Motor neuron (in vitro differentiated cells): ENCODE results near the gene SDC3. TPM values are rescaled to one million over a fixed set of nuclear protein-coding genes. Genes with fewer than 3 reads are reported as not detected.

ENCODE experiments used
- ATAC-seq, 8 experiments: fragments of 200-7000 bp; cut with Tn5 transposase; replicated peaks in 6 of 8; 2 replicates each; pipeline ENCODE4 v1.8.0; 2021; ENCODE audit warnings: mild to moderate bottlenecking in 8 of 8, moderate library complexity in 8 of 8
- H3K27ac ChIP-seq, 2 donors: fragments of 250-450 bp; sonication (Bioruptor Pico); 2 replicates each; pipeline ENCODE4 v1.9.0; 2021; ENCODE audit warnings: antibody characterized with exemption in 2 of 2, mild to moderate bottlenecking in 2 of 2, moderate library complexity in 1 of 2
- H3K4me1 ChIP-seq, 2 donors: fragments of 250-450 bp; sonication (Bioruptor Pico); replicated peaks in 1 of 2; 2 replicates each; pipeline ENCODE4 v1.6.1; 2021; ENCODE audit warnings: antibody characterized with exemption in 2 of 2, mild to moderate bottlenecking in 2 of 2, moderate library complexity in 1 of 2
- H3K4me3 ChIP-seq, 5 donors: fragments of 250-450 bp; sonication (Bioruptor Pico); 2 replicates each; pipeline ENCODE4 v1.9.0; 2021; ENCODE audit warnings: antibody characterized with exemption in 5 of 5, mild to moderate bottlenecking in 5 of 5, moderate library complexity in 4 of 5
- WGBS, 10 experiments: fragments of 450-650 bp; shearing (Covaris generic); methylation state at CpG; one replicate each; pipeline ENCODE4 v1.0.0; 2022; 5-methylcytosine and 5-hydroxymethylcytosine counted together
- in situ Hi-C, 9 experiments: fragments of 400-800 bp; cut with MboI; loops; one replicate each; pipeline ENCODE4 v1.15.0; 2021; ENCODE audit warnings: low sequenced_read_pairs in 9 of 9, low pct_unique_long_range_greater_than_20kb in 2 of 9; ENCODE audit not compliant: unreplicated experiment in 9 of 9
- total RNA-seq, 8 experiments: library from RNA; unstranded; fragments of 300-600 nt; gene quantifications; 2 replicates each; pipeline versions ENCODE4 v1.2.3 to v1.2.4, GENCODE V29; 2022

Gene SDC3
- total RNA-seq, 8 experiments from 2014 or later = 8.8 to 165 (median 76.0) TPM

DNA sequence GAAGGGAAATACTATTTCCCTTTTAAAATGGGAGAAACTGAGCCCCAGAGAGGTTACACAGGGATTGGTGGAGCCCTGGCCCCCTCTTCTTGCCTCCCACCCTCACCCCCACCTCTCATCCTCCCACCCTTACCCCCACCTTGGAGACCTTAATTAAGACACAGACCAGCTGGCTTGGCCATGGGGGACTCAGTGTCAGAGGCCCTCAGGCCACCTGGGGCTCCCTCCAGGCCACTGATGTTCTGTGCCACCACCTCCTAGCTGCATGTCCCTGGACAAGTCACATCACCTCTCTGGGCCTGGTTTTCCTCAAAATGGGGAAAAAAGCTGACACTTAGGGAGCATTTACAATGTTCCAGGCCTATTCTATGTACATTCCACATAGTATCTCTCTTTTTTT is 51.5 kb downstream of the SDC3 start:
- H3K4me3 ChIP-seq = no peak overlapping the region
- ATAC-seq = no peak
- in situ Hi-C loops = no loop called here
- peaks cover 33 to 44% of the 10 kb centered on the region in 2 donors for H3K4me1 ChIP-seq
- peak overlapping the region in 1 of 2 donors; percentile 9 for H3K27ac ChIP-seq

DNA sequence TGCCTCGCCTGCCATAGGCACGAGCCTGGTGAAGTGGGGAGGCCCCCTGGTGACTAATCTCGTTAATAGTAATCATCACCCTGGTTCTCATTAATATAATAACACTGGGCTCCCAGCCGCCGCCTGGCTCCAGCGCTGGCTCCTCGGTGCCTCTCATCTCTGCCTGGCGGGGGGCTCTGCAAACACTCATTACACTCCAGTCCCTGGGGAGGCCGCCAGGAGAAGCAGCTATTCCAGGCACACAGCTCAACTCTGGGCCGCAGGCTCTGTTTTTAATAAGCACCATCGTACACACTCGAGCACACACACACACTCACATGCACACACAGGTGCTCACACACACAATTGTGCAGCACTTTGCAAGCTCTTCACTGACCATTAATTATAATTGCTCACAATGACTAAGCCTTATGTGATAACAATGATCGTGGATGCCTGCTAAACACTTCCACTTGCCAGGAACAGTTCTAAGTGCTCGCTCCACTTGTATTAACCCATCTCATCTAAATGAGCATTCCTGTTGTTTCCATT is 52.2 kb downstream of the SDC3 start:
- peak overlapping the region in 1 of 2 donors; percentile 9 for H3K27ac ChIP-seq
- in situ Hi-C loops = no loop called here
- WGBS, 10 experiments = 0 to 60% (median 36%) methylated on average over 1 to 13 of the region's 14 CpGs; no CpG with 5 or more reads in 1 of the 10 experiments
- peaks cover 33 to 44% of the 10 kb centered on the region in 2 donors for H3K4me1 ChIP-seq
- H3K4me3 ChIP-seq = no peak overlapping the region
- peak in 5 of 8 experiments; percentile 67 to 85 (median 82) for ATAC-seq

DNA sequence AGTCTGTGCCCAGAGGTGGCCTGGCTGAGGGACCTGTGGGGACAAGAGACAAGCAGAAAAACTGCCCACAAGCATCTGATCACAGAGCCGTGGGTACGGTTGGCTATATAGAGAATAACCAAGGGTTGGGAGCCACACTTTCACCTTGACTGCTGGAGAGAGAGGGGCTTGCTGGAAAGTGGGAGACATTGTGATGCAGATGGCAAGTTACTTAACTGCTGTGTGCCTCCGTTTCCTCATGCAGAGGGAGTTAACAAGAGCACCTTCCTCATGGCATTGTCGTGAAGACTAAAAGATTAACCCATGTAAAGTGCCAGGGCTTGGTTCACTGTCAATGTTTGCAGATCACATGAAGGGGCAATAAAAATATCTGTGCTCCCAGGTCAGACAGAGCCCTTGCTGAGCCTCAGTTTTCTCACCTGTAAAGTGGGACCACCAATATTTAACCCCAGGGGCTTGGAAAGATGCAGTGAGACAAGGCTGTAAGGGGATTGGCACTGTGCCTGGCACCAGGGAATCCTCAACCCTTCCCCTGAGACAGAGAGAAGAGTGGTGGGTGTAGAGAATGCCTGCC is 52.8 kb downstream of the SDC3 start:
- H3K27ac ChIP-seq = peak overlapping the region in 1 of 2 donors; percentile 9
- peaks cover 33 to 44% of the 10 kb centered on the region in 2 donors for H3K4me1 ChIP-seq
- in situ Hi-C loops = no loop called here
- 40 to 65% (median 55%) methylated on average over 1 to 4 of the region's 4 CpGs; no CpG with 5 or more reads in 2 of the 10 experiments for WGBS, 10 experiments
- H3K4me3 ChIP-seq = no peak overlapping the region
- ATAC-seq = no peak

DNA sequence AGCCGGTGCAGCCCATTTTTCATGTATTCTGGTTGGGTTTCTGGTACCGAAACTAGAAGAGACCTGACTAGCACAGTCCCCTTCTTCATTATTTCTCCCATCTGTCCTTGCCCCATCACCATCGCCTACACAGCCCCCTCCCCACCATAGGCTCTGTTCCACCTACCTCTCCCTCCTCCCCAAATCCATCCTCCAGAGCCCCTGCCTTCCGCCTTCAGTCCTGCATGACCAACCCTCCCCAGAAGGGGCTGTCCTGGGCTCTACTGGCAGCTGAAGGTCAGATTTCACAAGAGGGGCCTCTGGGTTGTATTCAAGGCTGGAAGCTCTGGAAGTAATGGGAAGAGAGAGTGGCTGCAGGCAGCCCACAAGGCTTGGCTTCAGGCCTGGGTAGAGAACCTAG is 55.2 kb downstream of the SDC3 start:
- Histone ChIP-seq H3K4me1 (peaks cover 25 to 30% of the 10 kb centered on the region in 2 donors), H3K4me3 (no peak overlapping the region), H3K27ac (peak overlapping the region in 1 of 2 donors; percentile 2)
- no peak for ATAC-seq
- 67 to 100% (median 100%) methylated on average over 1 to 4 of the region's 4 CpGs; no CpG with 5 or more reads in 5 of the 10 experiments for WGBS, 10 experiments
- in situ Hi-C loops = no loop called here

DNA sequence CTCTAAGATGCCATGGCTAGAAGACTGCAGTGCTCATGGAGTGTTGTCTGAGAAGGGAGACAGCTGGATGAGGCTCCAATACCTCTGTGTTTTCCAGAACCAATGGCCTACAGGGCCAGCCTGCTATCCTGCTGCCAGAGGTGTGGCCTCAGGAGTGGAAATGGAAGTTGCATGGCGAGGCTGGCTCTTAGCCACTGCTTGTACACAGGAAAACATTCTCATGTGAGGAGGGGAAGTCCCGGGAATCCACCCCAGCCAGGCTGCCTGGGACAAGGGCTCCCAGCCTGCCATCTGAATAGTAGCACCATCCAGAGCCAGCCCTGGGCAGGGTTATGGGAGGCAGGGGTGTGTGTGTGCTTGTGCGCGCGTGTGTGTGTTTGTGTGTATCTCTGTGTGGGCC is 56.5 kb downstream of the SDC3 start:
- Histone ChIP-seq H3K4me3 (no peak overlapping the region), H3K4me1 (peaks cover 22 to 31% of the 10 kb centered on the region in 2 donors), H3K27ac (no peak overlapping the region)
- ATAC-seq = peak in 4 of 8 experiments; percentile 6 to 79 (median 53)
- in situ Hi-C loops = no loop called here
- WGBS, 10 experiments = 40 to 100% (median 93%) methylated on average over 1 to 4 of the region's 5 CpGs; no CpG with 5 or more reads in 5 of the 10 experiments

DNA sequence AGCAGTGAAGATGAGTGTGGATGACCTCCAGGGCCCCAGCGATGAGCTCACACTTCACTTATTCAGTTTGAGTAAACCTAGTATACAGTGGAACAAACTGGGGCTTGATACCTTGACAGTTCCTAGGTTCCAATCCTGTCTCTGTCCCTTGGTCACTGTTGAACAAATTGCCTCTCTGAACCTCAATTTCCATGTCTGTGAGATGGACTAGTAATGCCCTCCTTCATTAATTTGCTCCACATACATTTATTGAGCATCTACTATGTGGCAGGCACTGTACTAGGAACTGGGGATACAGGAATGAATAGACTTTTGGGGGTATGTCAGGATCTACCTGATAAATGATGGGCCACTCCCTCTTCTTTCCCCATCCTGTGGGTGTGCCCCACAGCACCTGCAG is 57.3 kb downstream of the SDC3 start:
- no peak overlapping the region for H3K27ac ChIP-seq
- ATAC-seq = no peak
- 71 to 100% (median 100%) methylated on average over 1 of the region's 1 CpG; no CpG with 5 or more reads in 5 of the 10 experiments for WGBS, 10 experiments
- in situ Hi-C loops = no loop called here
- peaks cover 17 to 26% of the 10 kb centered on the region in 2 donors for H3K4me1 ChIP-seq
- no peak overlapping the region for H3K4me3 ChIP-seq

DNA sequence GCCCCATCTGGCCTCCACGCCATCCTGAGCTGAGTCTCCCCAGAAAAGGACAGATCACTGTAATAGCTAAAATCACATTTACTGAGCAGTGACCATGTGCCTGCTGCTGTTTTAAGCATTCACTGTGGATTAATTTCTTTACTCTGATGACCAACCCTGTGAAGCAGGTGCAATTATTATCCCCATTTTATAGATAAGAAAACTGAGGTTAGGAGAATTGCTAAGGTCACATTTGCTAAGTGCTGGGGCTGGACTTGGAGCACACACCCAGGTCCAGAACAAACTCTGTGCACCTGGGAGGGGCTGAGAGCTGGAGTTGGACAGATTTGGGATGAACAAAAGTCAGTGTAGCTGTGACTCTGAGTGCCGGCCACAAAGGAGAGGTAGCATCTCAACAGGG is 58.0 kb downstream of the SDC3 start:
- 33 to 100% (median 100%) methylated on average over 1 to 2 of the region's 2 CpGs; no CpG with 5 or more reads in 3 of the 10 experiments for WGBS, 10 experiments
- no peak overlapping the region for H3K27ac ChIP-seq
- H3K4me3 ChIP-seq = no peak overlapping the region
- peaks cover 18 to 26% of the 10 kb centered on the region in 2 donors for H3K4me1 ChIP-seq
- in situ Hi-C loops = no loop called here
- no peak for ATAC-seq

DNA sequence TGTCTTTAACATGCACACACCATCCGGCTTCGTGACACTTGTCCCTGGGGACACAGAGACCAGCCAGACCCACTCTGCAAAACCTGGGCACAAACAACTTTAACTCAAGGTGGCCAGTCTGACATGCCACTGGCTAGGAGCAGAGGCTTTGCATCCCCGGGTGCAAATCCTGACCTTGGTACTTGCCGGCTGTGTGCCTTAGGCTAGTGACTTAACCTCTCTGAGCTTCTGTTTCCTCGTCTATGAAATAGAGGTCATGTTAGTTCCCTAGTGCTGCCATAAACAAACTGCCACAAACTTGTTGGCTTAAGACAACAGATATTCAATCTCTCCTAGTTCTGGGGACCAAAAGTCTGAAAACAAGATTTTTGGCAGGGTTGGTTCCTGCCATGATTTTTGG is 60.4 kb downstream of the SDC3 start:
- no peak overlapping the region for H3K27ac ChIP-seq
- no peak overlapping the region for H3K4me3 ChIP-seq
- peaks cover 27 to 36% of the 10 kb centered on the region in 2 donors for H3K4me1 ChIP-seq
- 40 to 100% (median 91%) methylated on average over 1 to 5 of the region's 5 CpGs; no CpG with 5 or more reads in 4 of the 10 experiments for WGBS, 10 experiments
- in situ Hi-C loops = no loop called here
- ATAC-seq = no peak

DNA sequence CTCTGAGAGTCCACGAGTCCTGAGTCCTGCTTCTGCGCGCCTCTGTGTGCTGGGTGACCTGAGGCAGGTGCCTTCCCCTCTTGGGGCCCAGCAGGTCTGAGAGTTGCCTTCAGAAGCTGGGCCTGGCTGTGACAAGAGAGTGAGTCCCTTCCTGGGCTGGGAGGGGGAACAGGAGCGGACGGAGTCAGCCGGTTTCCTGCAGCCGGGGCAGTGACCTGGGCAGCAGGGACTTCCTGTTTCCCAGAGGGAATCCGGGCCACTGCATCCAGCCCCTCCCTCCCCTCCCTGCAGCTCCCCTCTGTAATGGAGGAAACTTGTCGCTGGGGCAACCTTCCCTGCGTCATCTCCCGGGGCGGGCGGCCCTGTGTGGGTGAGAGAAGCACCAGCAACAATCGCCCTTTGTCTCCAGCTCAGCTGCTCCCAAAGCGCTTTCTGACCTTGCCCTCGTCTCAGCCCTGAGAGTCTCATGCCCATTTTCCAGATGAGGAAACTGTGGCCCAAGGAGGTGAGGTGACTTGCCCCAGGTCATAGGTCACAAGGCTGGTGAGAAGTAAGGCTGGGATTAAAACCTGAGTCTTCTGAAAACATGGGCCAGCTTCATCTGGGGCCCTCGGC is 61.1 kb downstream of the SDC3 start:
- in situ Hi-C loops = no loop called here
- H3K27ac ChIP-seq = peak overlapping the region; percentile 33 to 66
- WGBS, 10 experiments = 20 to 93% (median 64%) methylated on average over 1 to 16 of the region's 17 CpGs; no CpG with 5 or more reads in 3 of the 10 experiments
- peaks cover 33 to 42% of the 10 kb centered on the region in 2 donors for H3K4me1 ChIP-seq
- H3K4me3 ChIP-seq = no peak overlapping the region
- ATAC-seq = peak in 6 of 8 experiments; percentile 46 to 92 (median 86)

DNA sequence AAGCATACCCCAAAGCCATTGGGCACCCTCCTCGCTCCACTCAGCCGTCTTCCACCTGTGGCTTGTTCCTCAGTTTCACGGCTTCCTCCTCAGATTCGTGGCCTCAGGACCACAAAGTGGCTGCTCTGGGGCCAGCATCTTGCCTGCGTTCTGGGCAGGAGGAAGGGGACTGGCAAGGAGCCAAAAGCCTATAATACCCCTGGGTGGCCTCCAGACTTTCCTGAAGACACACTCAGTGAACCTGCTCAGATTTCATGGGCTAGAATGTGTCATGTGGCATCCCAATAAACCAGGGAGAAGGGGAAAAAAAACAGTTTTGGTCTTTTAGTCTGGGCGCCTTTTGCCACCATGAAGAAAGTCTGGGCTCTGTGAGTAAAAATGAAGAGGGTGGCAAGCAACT is 62.0 kb downstream of the SDC3 start:
- peak overlapping the region in 1 of 2 donors; percentile 66 for H3K27ac ChIP-seq
- no peak overlapping the region for H3K4me3 ChIP-seq
- ATAC-seq = no peak
- WGBS, 10 experiments = 0 to 100% (median 86%) methylated on average over 1 to 5 of the region's 6 CpGs; no CpG with 5 or more reads in 2 of the 10 experiments
- peaks cover 41 to 51% of the 10 kb centered on the region in 2 donors for H3K4me1 ChIP-seq
- in situ Hi-C loops = no loop called here

DNA sequence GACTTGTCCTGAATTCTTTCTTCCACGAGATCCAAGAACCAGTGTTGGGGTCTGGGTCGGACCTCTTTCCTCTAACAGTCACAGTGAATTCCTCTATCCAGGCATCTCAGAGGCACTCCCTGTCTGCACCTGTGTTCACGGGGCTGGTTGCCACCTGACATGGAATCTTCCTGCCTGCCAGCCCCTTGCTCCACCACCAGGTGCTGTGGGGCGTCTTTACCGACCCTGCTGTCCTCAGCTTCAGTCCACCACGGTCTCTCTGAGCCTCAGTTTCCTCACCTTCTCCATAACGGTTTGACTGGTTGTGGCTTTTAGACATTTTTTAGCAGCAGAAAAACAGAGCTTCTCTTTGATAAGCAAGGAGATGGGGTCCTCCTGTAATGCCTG is 62.7 kb downstream of the SDC3 start:
- Histone ChIP-seq H3K4me3 (no peak overlapping the region), H3K4me1 (peaks cover 48 to 58% of the 10 kb centered on the region in 2 donors), H3K27ac (no peak overlapping the region)
- WGBS, 10 experiments = 15 to 89% (median 73%) methylated on average over 2 to 7 of the region's 7 CpGs; no CpG with 5 or more reads in 1 of the 10 experiments
- ATAC-seq = peak in 1 of 8 experiments; percentile 35
- in situ Hi-C loops = no loop called here

DNA sequence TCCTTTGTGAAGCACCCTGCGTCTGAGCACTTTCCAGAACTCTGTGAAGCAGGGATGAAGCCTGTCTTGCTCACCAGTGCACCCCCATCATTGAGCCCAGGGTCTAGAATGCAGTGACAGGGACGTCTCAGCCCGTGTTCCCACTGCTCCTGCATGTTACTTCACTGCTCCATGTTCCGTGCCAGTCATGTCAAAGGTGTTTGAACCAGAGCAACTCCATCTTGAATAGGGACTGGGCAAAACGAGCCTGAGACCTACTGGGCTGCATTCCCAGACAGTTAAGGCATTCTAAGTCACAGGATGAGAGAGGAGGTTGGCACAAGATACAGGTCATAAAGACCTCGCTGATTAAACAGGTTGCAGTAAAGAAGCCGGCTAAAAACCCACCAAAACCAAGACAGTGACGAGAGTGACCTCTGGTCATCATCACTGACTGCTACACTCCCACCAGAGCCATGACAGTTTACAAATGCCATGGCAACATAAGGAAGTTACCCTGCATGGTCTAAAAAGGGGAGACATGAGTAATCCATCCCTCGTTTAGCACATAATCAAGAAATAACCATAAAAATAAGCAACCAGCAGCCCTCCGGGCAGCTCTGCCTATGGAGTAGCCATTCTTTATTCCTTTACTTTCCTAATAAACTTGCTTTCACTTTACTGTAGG is 63.2 kb downstream of the SDC3 start:
- ATAC-seq = no peak
- WGBS, 10 experiments = 30 to 84% (median 64%) methylated on average over 1 to 10 of the region's 10 CpGs; no CpG with 5 or more reads in 1 of the 10 experiments
- in situ Hi-C loops = no loop called here
- Histone ChIP-seq H3K4me3 (no peak overlapping the region), H3K27ac (peak overlapping the region; percentile 42 to 73), H3K4me1 (peaks cover 54 to 63% of the 10 kb centered on the region in 2 donors)

DNA sequence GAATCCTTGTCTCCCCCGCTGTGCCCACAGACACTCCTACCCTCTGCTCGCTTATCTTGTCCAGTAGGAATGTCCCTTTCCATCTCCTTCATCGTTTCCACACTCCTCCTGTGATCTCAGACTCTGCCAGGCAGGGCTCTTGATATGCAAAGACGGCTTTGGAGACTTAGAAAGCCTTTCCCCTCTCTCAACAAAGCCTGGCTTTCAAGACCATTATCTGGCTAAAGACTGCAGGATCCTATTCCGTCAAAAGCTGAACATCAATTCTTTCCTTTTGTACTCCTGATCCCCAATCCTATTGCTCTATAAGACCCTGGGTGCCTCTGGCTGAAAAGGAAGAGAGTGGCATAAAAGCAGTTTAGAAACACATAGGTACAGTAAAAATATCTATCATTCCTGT is 63.9 kb downstream of the SDC3 start:
- Histone ChIP-seq H3K4me1 (peaks cover 57 to 64% of the 10 kb centered on the region in 2 donors), H3K27ac (peak overlapping the region; percentile 52 to 73), H3K4me3 (no peak overlapping the region)
- 0 to 80% (median 24%) methylated on average over 1 to 5 of the region's 5 CpGs; no CpG with 5 or more reads in 1 of the 10 experiments for WGBS, 10 experiments
- in situ Hi-C loops = no loop called here
- peak in 2 of 8 experiments; percentile 0 to 4 for ATAC-seq
